Esophagus muscularis mucosa (tissue), 3 donors: ENCODE data around the gene MYO15B.

Experiments used
- POLR2AphosphoS5 ChIP-seq, 2 donors: sonication (generic); formaldehyde crosslinking; IDR thresholded peaks; one replicate each; pipeline ENCODE4 v1.6.1; 2017; ENCODE audit warnings: antibody characterized with exemption in 2 of 2
- TF ChIP-seq, protein P1 (sequence below), 3 experiments: fragments of 200-600 bp in 2 of 3; fragments of 450-650 bp in 1 of 3; sonication (generic) in 2 of 3; IDR thresholded peaks; one replicate each; pipeline ENCODE4 v1.5.1; 2017 to 2019; ENCODE audit warnings: antibody characterized with exemption in 3 of 3, mild to moderate bottlenecking in 2 of 3, moderate library complexity in 1 of 3

DNA sequence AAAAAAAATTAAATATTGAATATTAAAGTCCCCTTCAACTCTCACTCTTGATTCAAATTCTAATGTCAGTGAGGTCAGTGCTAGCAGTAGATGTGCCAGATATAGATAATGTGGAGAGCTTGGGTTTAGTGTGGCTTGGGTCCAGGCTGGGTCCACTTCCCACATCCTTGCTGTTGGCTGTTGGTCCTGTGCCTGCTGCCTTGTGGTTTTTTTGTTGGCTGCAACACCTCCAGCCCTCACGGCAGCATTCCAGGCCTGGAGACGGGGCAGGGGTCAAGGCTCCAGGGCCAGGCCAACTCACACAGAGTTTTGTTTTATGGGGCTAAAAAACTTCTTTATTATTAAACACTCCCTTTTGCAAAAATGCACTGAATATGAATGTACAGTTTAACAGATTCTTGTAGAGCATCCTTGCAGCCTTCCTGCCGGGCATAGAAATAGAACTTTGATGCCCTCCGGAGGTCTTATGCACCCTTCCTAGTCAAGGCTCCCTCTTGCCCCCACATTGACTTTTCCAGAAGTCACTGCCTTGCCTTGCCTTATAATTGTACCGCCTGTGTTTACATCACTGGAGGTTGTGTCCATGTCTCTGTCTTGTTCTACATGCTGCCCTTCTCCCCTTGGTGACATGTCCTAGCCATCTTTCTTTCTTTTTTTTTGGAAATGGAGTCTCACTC is 25.5 kb upstream of the MYO15B start:
- TF ChIP-seq POLR2AphosphoS5 (IDR thresholded peaks at IDR 0.05) = no peak
- TF ChIP-seq, protein P1, sequence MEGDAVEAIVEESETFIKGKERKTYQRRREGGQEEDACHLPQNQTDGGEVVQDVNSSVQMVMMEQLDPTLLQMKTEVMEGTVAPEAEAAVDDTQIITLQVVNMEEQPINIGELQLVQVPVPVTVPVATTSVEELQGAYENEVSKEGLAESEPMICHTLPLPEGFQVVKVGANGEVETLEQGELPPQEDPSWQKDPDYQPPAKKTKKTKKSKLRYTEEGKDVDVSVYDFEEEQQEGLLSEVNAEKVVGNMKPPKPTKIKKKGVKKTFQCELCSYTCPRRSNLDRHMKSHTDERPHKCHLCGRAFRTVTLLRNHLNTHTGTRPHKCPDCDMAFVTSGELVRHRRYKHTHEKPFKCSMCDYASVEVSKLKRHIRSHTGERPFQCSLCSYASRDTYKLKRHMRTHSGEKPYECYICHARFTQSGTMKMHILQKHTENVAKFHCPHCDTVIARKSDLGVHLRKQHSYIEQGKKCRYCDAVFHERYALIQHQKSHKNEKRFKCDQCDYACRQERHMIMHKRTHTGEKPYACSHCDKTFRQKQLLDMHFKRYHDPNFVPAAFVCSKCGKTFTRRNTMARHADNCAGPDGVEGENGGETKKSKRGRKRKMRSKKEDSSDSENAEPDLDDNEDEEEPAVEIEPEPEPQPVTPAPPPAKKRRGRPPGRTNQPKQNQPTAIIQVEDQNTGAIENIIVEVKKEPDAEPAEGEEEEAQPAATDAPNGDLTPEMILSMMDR (IDR thresholded peaks at IDR 0.05) = no peak
